ENCODE results near the gene E2F6.

E2F6 gene

DNA sequence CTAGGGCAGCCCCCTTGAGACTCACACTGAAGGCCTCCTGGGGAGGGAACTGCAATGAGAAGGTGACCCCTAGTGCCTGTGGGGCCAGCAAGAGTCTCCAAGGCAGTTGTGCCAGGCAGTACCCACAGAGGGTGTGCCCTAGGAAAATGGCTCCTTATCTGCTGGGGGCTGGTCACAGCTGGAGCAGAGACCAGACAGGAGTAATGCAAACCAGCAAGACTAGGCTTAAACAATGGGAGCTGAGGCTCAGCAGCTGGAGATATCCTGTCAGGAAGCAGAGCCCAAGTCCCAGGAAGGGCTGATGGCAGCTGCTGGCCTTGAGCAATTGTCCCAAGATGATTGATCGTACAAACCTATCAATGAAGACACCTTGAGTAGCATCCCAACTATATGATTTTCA, 26.8 kb upstream of the E2F6 start:
- no peak for DNase-seq

DNA sequence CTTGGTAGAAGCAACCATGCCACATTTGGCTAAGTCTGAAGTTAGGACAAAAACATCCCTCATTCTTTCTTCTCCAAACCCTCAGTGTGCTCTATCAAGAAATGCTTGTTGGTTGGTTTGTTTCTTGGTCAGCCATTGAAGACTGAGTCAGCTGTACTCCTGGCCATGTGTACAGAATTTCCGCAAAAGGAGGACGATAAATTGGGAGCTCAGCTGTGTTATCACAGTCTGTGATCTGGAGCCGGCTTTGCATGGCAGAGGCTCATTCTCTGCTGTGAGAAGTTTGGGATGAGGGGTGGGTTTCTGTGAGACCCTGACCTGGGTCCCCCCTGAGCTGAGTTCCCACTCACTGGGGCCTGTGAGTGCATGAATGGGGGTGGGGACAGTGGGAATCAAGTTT, 26.3 kb upstream of the E2F6 start:
- no peak for DNase-seq

DNA sequence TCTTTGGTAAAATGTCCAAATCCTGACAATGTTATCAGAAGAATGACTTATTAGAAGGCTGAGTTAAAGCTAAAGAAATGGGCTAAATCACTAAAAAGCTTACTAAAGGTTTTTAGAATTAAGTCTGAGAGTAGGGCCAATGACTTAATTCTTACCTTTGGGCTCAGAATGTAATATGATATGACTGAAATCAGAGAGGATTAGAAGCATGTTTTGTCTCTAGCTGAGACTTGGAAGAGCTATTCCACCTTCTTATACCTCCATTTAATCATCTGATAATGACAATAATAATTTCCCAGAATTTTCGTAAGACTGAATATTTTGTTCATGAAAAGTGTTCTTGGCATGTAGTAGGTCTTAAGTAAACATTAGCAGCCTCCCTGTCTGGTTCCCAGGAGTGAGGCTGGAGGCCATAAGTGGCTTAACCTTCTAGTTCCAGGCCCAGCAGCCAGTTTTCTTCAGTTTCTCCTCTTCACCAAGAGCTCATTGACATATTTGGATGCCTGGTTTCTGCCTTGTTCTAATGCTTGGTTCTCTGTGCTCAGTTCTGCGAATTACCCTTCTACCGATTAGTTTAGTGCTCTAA, 25.5 kb upstream of the E2F6 start:
- no peak for DNase-seq

DNA sequence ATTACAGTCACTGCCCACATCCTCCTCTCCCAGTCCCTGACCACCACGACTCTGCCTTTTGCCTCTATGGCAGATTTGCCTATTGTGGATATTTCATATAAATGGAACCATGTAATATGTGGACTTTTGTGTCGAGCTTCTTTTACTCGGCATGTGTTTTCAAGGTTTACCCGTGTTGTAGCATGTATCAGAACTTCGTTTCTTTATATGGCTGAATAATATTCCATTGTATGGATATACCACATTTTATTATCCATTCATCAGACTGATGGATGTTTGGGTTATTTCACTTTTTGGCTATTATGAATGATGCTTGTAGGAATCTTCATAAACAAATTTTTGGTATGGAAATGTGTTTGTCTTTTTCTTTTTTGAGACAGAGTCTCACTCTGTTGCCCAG, 24.2 kb upstream of the E2F6 start:
- DNase-seq = no peak

DNA sequence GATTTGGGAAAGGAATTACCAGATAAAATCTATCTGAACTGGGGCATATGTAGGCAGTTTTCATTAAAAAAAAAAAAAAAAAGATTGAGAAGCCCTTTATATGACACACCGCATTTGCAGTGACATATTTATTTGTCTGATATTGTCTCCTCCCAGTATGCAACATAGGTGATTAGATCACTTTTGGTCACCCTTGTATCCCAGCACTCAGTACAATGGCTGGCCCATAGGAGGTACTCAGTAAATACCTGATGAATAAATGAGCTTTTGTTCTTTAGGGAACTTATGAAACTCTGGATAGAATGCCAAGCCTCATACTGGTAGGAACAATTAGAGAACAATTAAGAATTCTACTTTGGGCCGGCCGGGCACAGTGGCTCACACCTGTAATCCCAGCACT, 22.8 kb upstream of the E2F6 start:
- no peak for DNase-seq

DNA sequence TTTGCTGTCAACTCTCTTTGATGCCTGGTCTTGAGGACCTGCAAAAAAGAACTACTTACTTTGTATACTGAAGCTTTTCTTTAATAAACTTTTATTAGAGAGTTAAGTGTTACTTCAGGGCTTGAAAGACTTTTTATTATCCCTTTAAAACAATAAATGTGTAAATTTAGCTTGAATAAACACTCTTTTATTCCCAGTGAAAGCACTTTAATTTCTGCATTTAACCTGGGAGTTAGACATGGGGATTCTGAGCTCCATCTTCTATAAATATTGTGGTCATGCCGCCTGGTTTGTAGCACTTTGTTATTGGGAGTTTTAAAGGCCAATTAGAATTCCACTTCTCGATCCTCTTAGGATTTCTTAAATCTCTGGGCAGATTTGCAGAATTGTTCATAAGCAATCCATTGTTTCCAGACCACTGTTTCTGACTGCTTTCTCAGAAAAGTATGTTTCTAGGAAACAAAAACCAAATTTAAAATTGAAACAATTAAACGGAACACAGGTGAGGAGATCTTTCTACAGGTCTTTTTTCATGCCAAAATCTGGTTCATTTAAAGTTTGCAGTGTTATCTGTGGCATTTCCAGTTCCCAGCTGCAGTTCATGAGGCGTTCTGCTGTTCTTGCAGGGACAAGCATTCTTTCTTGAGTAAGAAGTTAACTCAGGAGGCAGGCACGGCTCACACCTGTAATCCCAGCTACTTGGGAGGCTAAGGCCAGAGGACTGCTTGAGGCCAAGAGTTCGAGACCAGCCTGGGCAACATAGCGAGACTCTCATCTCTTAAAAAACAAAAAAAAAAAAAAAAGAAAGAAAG, 18.1 kb upstream of the E2F6 start:
- DNase-seq = no peak

DNA sequence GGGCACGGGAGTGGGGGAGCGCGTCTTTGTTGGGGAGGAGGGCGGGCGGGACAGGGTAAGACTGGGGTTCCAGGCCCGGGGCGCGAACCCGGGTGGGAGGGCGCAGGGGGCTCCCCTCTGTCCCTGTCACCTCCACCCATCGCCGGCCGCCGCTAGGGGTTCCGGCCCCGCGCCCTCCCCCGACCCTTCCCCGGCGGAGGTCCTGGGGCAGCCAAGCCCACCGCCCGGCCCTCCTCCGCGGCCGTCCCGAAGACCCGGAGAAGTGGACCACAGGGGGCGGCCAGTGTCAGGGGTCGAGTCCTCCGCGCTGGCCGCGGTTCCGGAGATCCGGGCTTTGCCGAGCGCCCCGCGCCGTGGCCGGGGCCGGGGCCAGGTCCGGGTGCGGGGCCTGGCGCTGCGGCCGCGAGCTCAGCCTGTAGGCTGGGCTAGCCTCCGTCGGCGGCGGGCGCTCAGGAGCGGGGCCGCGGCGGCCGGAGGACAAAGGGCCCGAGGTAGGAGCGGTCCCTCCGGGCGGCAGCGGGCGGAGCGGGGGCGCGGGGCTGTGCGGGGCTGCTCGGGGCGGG, 16.6 kb upstream of the E2F6 start:
- DNase-seq = no peak

DNA sequence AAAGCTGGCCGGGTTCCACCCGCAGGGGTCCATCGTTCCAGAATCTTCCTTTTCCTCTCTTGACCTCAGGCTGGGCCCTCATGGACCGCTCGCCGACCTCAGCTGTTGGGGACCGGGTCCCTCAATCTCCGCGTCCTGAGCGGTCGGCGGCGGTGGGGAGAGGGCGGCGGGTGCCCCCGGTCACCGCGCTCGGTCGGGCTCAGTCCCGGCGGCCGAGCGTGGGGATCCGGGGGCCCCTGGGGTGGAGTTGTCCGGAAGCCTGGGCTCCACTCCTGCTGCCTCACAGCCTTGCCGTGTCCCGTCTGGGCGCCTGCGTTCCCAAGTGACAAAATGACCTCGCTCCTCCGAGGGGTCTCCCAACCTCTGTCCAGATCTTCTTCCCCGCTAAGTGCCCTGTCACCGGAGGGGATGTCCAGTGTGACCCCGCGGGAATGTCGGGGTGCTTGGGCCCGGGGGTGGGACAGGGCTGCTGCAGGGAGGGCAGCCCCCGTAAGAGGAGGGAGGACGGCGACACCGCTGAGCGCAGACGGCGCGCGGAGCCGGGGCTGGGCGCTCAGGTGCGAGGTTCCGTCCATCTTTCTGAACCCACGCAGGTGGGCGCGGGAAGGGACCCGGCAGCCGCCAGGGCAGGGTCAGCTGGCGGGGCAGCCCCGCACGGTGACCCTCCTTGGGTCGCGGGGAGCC, 16.0 kb upstream of the E2F6 start:
- DNase-seq = no peak

DNA sequence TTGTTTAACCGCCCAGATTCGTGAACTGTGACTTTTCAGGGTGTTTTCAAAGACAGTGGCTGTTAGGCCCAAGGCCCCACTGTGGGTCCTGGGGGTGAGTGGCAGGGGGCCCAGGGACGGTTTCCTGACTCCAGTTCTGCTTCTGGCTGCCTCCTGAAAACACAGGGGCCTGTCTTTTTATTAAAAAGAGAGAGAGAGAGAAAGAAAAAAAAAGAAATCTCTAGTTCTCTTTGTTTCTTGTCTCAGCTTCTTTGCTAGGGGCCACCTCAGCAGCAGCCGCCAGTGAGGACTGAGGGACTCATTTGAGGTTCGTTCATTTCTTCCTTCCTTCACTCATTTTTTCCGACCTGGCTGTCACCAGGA, 15.4 kb upstream of the E2F6 start:
- no peak for DNase-seq

DNA sequence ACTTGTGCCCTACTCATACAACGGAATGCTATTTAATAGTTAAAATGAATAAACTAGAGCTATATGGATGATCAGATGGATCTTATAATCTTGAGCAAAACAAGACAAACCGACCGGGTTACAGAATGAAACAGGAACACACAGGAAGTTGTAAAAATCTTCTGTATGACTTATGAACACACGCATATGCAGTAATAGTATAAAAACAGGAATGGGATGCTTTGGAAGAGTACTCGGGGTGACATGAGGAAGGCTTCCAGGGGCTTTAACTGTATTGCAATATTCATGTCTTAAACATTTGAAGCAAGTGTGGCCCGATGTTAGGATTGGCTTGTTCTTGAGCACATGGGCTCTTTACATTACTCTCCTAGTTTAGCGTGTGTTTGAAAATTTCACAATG, 14.9 kb upstream of the E2F6 start:
- DNase-seq = no peak

DNA sequence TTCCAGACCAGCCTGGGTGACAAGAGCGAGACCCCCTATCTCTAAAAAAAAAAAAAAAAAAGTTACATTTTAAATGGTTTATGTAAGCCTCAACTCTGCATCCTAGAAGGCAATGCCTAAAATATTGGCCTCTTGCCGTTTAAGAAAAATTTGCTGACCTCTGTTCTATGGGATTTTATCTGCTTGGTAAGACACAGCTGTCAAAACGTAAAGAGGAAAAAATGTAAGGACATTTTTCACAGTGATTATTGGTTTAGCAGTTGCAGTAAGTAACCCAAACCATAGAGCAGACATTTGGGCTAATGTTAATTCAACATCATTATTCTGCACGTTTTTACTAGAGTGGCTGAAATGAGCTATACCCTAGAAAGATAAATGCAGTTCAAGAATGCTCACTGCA, 14.4 kb upstream of the E2F6 start:
- DNase-seq = no peak

DNA sequence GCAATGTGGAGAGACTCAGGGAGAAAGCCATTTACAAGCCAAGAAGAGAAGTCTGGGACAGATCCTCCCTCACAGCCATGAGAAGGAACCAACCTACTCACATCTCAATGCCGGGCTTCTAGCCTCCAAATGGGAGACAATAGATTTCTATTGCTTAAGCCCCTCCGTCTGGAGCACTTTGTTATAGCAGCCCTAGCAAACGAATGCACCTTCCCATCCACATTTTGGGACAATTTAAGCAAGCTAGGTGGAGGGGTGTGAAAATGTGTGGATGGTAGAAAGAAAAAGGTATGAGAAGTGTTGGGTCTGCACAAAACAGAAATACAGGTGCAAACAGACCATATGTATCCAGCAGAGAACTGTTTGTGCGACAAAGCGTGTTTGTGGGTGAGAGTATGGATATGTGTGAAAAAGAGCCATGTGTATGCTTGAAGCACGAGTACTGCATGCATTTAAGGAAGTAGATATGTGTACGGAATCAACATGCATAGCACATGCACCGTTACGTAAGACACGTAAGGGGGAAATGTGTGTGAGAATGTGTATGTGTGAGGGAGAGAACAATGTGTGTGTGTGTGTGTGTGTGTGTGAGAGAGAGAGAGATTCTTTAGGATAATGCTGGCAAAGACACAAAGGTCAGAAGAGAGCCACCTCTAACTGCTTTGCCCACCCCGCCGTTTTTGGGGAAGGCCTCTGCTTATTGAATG, 13.1 kb upstream of the E2F6 start:
- no peak for DNase-seq

DNA sequence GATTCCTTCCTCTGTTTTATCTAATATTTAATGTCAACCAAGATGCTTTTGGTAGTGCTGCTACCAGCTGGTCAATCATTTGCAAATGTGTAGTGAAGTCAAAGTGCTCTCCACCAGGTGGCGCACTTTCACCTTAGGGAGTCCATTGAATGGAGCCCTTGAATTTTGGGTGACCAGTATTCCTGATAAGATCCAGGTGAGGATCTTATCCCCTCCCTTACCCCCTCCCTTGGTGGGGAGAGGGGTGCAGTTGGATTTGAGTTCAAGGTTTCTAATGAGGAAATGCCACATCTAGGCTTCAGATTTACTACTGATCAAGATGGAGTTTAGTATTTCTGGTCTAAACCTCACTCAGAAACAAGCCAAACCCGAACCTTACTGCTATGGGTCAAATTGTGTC, 12.0 kb upstream of the E2F6 start:
- peak; percentile 91 to 94 for DNase-seq

DNA sequence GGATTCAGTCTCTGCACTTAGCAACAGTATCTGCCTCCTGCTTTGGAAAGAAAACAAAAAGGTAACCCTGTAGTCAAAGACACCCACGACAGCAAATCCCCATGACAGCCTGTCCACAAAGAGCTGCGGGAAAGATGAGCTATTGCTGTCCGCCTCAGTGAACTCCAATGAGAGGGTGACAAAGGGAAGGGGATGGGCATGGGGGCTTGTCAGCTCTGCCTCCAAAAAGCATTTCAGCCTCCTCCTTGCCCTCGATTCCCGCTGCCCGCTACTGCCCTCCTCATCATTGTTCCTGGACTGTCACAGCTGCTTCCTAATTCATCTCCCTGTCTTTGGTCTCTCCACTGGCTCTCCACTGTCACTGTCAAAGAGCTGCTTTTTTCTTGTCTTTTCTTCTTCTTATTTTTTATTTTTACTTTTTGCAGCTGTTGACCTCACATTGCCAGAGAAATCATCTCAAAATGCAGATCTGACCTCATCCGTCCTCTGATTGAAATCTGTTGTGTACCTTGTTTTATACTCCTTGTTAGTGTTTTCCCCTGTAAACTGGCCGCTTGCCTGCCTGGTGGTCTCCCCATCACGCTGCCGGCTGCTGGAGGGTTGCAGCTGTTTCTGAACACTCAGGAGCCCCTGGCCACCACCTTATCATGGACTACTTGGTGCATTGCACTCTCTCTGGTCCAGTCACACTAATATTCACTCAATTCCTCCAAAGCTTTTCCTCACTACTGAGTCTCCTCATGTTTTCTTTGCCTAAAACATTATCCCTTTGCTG, 7.9 kb upstream of the E2F6 start:
- DNase-seq = no peak

DNA sequence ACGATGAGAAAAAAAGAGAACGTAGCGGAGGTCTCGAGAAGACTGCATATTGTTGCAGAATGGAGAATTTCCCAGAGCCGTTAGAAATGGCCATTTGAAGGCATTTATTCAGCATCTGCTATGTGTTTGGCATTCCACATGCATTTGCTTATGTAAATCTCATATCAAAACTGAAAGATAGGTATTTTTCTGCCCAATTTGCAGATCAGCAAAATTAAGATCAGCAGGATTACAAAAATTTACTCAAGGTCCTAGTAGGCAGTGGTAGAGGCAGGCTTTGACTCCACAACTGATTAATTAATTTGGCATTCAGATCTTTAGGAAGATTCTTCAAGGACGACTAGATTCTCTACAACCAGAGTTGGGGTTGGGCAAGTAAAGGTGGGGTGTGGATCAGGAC, 1.8 kb upstream of the E2F6 start:
- DNase-seq = no peak

DNA sequence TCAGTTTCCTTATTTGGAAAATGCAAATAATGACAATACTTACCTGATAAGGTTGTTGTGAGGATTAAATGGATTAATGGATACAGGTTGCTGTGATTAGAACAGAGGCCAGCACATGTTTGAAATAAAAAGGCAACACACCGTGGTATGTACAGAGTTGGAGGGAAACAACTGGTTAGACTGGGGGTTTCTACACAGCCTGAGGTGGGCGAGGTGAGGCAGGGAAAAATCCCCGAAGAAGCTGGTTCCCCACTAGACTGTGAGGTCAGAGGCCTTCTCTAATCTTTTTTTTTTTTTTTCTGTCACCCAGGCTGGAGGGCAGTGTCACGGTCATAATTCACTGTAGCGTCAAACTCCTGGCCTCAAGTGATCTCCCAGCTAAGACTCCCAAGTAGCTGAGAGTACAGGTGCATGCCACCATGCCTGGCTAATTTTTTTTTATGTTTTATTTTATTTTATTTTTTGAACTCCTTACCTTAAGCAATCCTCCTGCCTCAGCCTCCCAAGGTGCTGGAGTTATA, 1.2 kb upstream of the E2F6 start:
- no peak for DNase-seq

DNA sequence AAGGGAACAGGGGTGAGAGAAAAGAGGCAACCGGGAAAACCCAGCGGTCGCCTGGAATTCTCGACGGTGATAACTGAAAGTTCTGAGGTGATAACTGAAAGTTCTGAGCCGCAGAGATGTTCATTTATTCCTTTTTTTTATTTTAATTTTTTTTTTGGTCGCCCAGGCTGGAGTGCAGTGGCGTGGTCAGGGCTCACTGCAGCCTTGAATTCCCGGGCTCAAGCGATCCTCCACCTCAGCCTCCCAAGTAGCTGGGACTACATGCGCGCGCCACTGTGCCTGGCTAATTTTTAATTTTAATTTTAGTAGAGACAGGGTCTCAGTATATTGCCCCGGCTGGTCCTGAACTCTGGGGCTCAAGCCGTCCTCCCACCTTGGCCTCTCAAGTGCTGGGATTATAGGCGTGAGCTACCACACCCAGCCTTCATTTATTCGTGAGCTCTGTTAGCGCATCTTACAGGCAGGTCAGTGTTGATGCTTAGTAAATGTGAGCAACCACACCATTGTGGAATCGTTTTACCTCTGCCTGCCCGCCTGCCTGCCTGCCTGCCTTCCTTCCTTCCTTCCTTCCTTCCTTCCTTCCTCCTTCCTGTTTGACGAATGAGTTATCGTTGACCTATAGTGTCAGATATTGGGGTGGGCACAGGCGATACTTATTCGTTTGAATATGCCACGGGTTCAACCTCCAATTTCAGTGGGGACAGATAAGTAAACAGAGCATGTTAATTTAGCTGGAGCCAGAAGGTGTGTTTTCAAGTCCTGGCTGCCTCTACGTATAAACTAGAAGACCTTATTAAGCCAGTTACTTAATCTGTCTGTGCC, 557 bp upstream of the E2F6 start:
- peak in 1 of 2 experiments; percentile 36 for DNase-seq

DNA sequence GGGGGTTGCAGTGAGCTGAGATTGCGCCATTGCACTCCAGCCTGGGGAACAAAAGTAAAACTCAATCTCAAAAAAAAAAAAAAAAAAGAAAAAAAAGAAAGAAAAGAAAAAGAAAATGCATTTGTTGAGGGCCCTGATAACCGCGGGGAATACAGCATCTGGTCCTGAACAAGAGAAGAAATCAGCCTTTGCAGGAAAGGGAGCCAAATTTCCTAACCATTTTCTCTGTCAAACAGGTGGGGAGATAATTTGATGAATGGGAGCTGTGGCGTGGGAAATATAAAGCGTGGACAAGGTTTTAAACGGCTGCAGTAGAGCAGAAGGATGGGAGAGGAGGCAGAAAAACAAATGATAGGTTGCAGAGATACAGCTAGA, 864 bp downstream of the E2F6 start:
- no peak for DNase-seq

DNA sequence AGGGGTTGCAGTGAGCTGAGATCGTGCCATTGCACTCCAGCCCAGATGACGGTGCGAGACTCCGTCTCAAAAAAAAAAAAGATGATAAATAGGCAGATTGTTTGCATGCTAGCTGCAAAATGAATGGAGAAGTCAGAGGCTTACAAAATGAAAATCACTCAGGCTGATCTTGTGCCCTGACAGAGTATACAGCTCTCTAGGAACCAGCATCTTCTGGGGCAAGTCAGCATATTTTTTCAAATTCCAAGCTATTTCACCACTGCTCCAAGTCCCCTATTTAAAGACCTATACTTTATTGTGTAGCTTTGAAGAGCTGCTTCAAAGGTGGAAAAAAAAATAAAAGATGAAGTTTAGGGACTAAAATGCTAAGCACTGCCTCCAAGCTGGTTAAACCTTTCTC, 6.1 kb downstream of the E2F6 start:
- no peak for DNase-seq

DNA sequence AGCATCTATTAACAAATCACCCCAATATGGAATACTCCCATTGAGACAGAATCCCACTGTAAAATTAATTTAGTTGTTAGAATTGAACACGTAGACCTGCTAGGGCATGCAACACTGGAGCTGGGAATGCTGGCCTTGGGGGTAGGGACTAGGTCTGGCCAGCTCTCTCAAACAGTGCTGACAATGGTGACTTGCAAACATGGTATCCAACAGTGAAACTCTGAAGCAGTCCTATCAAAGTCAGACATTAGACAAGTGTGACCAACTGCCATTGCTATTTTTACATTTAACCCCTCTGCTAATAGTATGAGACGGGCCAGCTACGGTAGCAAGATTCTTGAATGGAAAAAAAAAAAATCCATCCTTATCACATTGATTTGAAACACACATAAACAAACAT, 7.2 kb downstream of the E2F6 start:
- DNase-seq = no peak

DNA sequence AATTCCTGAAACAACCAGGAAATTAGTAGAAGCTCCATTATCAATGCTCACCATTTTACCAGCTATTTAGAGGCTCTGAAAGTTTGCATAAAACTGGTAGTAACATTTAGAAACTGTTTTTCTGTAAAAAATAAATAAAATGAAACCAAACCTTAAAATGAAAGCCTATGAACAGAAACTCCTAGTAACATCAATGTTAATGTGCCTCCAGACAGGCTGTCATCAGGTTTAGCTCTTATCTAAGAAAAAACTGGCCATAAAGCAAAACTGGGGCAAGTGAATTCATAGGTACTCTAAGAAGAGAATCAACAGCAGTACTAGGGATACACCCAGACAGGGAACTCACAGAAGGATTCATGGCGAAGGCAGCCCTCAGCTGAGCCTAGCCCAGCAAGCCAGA, 8.0 kb downstream of the E2F6 start:
- no peak for DNase-seq

DNA sequence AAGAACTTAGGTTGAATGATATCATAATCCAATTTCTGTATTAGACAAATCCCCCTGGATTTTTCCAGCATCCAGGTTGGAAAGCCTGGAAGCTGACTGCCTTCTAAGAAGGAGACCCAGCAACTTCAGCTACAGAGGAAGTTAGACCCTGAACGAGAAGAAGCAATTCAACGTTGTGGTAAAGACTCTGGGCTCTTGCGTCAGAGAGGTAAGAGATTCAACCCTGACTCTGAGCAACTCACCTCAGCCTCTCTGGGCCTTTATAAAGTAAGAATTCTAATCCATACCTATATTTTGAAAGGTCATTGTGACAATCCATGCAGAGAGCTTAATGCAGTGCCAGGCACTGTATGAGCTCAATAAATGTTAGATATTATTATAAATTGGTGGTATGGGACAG, 9.7 kb downstream of the E2F6 start:
- DNase-seq = no peak

All from SHP77 (cell line).